ENCODE measurements around the gene DHX35.

DHX35 gene

DNA sequence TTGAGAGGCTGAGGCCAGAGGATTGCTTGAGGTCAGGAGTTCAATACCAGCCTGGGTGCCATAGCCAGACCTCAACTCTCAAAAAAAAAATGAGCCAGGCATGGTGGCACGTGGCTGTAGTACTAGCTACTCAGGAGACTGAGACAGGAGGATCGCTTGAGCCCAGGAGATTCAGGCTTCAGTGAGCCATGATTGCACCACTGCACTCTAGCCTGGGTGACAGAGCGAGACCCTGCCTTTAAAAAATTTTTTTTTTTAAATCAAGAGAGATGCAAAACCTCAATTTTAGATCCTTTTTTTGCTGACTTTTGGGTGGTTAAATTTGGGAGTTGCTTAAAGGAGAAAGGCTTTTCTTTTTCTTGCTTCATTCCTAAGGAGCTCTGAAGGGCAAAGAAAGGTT lies 70.9 kb downstream of the DHX35 start:
- no peak for DNase-seq

DNA sequence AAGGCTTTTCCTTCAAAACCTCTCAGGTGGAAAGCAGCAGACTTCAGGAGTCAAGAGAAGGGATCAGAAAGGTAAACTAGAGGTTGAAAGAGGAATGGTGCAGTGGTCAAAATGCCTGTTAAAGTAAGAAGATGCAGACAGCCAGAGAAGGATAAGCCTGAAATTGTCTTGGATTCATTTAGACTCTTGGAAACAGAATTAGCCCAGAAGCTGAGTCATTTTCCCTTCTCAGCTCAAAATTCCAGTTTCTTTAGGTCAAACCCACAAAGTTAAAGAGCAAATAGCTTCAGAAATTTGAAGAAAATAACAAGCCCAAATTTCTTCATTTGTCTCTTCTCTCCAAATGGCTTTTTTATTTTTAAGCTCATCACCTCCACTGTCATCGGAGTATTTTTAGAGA lies 73.9 kb downstream of the DHX35 start:
- peak; percentile 35 for DNase-seq

DNA sequence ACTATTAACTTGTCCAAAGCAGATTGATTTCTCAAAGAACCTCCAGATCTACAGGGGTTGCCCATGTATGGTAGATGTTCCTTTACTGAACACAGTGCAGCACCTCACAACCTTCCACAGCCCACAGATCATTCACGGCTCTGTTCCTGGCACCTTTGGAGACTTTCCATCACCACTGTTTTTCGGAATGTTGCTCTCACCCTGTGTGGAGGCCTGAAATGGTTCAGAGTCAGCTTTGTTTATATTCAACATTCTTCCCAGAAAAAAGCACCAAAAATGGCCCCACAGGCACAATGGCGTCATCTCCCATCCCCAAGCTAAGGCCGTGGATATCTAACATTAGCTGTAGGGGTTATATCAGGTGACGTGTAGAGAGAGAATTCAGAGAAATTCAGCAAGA lies 74.7 kb downstream of the DHX35 start:
- no peak for DNase-seq

DNA sequence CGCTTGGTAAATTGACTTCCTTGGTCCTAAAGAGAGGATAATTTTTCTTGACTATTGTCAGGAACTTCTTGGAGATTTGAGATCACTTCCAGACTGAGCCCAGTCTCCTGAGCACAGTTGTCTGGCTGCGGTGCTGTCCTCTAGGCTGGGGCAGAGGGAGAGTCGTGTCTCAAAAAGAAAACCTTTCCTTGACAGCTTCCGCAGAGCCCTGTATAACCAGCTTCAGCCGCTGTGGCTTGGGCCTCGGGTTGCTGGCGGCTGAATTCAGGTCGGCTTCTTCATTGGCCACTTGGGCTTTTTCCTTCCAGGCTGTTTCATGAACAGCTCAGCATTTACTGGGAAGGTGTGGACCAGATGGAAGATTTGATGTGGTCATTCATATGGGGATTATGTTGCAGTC lies 75.9 kb downstream of the DHX35 start:
- no peak for DNase-seq

DNA sequence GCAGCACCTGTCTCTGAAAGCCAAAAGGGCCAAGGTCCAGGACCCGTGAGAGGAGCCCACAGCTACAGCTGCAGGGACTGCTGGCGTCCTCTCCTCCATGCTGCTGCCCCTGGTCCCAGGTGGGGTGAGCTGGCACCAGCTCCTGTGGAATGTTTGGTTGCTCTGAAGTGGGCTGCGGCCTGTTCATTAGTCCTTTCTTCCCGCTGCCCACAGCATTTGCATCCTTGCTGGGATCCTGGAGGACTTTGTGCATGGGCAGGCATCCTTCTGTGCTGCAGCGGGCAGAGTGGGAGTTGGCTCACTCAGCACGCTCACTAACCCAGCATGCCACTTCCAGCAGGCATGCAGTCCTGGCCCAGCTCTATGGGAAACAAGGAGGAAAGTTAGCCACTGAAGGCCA lies 76.4 kb downstream of the DHX35 start:
- DNase-seq: no peak

DNA sequence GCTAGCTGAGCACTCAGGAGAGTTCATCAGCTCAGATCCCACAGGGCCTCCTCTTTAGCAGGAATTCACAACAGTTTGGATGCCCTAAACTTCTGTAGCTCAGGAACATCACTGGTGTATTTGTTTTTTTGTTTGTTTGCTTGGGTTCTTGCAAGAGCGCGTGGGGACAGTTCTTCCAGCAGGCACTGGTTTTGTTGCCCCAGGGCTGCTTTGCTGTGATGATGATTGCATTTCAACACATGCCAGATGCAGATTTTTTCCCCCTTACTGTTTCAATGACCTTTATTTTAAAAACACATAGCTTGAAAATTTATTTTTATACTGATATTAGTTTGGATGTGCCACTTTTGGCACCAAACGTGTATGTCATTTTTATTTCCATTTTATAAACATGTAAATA lies 77.1 kb downstream of the DHX35 start:
- DNase-seq: no peak

DNA sequence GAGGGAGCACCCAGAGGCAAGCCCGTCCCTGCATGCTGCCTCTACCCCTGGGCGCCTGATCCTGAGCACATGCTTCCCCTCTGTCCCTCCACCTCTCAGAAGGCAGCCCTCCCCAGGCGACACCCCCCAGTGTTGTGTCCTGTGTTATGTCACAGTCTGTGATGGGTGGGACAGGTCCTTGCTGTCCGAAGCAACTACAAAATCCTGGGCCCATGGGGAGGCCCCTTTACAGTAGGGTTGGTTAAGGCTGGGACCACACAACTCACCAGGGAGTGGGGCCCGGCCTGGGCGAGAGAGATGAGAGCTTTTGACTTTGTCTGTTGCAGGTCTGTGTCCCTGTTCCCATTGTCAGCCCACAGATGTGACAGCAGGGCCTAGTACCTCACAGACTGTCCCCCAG lies 78.0 kb downstream of the DHX35 start:
- DNase-seq: no peak

DNA sequence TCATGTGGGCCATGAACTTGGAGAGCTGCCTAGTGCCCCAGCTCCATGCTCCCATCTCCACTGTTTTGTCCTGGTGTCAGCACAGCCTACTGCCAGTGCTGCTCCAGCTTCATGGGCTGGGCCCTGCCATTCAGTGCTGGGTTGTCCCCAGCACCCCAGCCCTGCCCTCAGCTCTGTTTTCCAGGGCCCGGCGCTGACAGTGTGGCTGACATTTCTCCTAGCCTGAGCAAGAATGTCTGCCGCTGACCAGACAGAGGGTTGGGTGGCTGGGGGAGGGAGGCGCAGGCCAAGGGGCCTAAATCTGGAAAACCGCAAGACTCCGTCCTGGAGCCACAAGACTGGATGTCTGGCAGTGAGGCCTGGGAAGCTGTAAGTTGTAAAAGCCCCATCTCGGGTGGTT lies 78.9 kb downstream of the DHX35 start:
- no peak for DNase-seq

DNA sequence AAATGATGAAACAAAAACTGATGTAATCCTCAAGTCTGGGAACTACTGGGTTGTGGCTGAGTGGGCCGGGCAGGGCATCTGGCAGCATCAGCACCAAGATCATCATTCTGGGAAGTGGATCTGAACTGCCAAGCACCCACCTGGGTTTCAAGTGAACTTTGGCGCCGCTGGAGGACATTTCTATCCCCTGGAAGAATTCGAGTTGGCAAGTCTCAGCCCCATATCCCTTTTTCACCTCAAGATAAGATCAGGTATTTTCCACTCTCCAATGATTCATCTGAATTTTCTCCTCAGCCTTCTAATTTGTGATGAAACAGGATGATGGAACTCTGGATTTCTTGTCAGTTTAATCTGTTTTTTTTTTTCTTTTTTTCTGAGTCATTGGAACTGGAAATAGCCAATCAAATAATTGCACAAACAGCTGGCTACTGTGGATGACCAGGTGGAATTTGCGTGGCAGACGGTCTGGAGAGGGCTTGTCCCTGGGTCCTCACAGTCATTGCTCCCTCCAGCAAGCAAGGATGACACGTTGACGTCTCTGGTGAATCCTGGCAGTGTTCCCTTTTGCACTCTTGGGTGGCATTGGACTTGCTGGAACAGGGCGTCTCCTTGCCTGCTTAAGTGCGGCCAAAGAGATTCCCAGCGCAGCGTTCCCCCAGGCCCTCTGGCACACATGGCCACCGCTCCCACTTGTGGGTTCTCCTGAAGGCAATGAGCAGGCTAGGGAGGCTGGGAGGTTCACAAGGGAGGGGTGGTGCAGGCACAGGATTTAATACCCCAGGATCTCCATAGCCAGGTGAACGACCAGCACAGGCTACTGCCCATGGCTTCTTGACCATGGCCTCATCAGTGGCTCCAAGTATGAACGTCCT lies 80.4 kb downstream of the DHX35 start:
- DNase-seq: peak; percentile 53

DNA sequence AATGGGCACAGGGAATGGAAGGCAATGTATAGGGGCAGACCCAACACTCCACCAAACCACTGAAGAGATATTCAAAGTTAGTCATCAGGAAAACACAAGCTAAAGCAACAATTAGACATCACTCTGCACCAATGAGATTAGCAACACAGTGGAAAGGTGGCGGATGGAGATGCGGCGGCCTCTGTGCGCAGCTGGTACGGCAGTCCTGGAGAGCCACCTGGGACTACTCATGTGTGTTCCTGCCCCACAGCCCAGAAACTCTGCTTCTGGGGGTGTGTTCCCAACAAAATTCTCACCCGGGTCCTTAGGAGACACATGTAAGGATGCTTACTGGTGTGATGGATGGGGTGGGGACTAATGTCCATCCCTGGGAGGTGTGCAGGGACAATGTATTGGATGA lies 82.4 kb downstream of the DHX35 start:
- no peak for DNase-seq

DNA sequence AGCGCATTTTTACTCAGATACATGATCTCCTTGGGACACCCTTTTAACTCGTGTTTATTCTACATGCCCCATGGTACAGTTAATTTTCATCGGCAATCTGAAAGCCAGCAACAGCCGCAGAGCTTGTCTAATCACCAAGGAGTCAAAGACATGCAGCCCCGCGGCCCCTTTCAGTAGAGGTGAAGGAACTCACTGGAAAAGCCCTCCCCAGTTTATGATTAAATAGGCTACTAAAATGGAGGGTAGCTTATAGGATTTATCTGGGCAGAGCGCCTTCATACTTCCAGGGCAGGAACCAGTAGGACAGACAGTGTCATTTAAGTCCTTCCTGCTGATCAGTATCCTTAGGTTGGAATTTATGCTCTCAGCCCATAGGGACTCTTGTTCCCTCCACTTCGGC lies 83.5 kb downstream of the DHX35 start:
- DNase-seq: no peak

DNA sequence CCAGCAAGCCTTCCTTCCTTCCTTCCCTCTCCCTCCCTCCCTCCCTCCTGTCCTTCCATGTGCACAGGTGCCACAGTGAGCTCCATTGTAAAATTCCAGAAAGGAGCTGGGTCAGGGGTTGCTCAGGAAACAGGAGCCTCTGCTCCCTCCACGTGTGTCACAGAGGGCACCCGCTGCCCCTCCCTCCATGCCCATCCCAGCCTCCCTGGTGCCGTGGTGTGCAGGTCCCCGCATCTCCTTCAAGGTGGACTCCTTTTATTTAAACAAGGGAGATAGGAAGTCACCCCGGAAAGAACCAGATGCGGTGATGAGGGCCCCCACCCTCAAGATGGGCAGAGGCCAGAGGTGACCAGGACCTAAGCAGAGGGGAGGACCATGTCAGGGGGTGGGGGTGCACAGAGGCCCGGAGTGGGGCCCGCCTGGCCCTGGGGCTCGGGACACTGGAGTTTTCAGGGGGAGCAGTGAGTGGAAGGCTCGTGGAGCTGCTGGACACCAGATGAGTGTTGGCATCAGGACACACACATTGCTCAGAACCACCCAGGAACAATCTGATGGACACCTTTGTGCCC lies 85.4 kb downstream of the DHX35 start:
- DNase-seq: no peak

DNA sequence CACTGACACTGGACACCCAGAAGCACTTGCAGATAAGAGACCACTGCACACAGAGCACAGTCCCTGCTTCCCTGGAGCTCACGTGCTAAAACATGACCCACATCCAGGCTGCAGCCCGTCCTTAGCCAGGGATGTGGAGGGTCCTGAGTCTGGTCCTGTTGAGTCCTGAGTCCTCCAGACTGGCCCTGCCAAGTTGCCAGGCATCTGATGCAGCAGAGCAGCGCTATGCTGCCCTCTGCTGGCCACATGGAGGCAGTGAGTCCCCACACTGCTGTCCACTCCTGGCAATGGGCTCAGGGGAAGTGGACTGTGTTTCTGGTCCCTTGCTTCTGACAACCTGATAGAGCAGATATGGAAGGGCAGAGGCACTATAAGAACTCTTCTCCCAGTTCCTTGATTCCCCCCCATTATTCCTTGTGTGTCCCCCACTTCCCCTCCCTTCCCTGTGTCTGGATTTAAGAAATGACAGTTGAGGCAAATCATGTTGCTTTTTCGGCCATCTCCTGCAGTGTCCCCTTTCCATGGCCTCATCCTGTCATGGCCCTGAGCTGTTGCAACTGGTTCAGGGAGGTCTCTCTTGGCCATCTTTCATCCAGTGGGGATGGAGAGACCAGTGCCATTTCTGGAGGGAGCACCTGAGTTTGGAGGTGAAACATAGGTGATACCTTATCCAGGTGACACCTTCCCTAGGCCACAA lies 86.0 kb downstream of the DHX35 start:
- DNase-seq: peak; percentile 74

DNA sequence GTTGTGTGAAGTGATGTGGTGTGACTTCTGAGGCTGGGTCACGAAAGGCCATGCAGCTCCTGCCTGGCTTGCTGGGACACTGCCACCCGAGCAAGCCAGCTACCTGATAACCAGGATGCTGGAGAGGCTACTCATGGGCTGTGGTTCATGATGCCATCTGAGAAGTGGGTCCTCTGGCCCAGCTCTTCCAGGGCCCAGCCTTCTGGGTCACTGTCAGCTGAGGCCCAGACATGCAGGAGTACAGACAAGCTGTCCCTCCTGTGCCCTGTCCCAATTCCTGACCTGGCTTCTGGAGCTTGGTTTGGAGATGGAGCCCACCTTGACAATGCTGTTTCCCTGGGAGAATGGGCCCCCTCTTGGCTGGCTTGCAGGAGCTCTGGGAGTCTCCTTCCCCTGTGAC lies 87.0 kb downstream of the DHX35 start:
- DNase-seq: no peak

DNA sequence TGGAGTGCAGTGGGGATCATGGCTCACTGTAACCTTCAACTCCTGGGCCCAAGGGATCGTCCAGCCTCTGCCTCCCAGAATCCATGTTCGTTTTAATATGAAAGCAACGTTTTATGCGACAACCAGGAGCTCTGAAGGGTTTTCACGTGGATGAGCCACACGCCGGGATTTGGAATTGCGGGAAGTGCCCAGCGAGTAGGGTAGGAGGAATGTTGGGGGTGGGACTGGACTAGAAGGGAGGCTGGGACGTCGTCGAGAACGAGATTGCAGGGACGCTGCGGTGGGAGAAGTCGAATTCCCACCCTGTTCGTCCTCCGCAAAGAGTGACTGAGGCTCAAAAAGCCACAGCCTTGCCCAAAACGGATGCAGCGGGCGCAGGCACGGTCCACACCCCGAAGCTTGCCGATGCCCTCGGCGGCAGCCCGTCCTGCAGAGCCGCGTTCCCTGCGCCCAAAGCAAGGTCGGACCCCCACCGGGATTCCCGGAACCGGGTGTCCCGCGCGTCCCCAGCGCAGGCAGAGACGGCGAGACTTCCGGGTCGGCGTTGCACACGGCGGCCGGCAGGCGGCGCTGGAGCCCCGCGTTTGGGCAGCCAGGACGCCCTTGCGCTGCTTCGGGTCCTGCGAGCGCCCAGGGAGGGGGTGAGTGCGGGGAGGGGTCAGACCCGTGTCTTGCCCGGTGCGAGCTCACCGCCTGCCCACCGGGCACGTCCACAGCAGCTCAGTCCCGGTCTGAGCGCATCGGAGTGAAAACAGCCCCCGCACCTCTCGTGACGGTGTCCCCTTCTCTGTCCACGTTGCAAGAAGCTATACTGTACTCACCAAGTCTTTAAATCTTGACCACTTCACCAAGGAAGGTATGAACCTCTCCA lies 87.8 kb downstream of the DHX35 start:
- DNase-seq: peak; percentile 70

DNA sequence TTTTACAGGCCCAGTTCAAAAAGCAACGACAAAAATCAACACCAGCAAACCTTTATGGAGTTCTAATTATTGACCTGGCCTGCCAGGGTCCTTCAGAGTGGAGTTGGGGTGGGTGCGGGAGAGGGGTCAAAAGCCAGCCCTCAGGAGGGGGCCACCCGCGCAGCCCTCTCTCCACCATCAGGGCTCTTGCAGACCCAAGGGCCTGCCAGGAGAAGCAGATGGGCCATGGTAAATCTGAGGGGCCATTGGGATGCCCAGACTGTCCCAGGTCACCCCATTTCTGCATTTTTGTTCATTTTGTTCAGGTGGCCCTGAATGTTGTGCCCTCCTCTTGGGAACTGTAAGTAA lies 88.4 kb downstream of the DHX35 start:
- DNase-seq: no peak

DNA sequence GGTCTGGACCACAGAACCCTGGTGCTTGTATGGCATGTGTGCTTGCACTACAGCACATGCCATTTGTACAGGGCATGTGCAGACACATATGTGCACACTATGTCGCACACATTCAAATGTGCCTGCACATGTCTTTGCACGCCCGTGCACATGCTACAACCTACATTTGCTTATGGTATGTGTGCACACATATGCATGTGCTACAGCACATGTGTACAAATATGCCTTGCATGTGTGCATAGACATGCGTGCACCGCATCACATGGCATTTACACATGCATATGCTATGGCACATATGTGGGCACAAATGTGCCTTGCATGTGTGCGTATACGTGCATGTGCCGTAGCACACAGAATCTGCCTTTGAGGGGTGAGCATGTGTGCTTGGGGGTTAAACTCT lies 90.5 kb downstream of the DHX35 start:
- no peak for DNase-seq

DNA sequence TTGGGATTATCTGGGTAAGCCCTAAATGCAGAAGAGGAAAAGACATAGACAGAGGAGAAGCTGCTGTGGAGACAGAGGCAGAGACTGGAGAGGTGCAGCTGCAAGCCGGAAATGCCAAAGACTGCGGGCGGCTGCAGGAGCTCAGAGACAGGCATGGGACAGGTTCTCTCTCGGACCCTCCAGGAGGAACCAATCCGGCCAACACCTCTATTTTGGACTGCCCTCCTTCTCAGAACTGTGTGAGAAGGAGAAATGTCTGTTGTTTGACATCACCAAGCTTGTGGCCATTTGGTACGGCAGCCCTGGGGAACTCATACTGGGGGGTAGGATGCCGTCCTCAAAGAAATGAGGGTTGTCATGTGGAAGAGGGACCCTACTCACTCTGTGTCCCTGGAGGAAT lies 95.0 kb downstream of the DHX35 start:
- DNase-seq: no peak

DNA sequence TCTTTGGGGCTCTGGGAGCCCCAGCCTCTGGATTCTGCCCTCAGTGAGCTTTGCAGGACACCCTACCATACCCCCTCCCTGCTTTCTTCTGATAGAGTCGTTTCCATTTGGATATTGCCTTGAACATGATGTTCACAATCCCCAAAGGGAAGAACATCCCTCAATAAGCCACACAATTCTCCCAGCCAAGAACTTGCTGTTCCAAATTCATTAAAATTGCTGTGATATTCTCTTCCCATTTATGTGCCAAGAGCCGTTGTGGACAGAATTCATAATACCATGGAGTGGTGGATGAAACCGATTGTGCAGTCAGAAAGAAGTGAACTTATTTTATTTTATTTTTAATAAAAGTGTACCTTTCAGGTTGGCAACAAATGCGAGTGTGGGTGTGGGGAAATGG lies 95.8 kb downstream of the DHX35 start:
- DNase-seq: no peak

DNA sequence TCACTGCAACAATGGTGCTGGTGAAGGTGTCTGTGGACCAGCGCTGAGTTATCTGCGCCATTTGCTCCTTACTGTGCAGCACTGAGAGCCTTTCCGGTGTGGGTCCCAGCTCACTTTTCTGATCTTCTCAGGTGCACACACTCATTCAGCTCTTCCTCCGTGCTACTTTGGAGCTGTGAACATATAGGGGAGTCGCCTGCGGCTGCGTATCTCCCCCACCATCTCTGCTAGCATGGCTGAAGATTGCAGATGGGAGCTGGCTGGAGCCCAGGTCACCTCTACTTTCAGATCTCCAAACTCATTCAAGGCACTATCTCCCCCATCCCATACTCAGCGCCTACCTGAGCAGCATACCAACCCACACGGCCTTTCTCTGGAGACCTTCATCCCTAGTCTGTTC lies 96.9 kb downstream of the DHX35 start:
- no peak for DNase-seq

DNA sequence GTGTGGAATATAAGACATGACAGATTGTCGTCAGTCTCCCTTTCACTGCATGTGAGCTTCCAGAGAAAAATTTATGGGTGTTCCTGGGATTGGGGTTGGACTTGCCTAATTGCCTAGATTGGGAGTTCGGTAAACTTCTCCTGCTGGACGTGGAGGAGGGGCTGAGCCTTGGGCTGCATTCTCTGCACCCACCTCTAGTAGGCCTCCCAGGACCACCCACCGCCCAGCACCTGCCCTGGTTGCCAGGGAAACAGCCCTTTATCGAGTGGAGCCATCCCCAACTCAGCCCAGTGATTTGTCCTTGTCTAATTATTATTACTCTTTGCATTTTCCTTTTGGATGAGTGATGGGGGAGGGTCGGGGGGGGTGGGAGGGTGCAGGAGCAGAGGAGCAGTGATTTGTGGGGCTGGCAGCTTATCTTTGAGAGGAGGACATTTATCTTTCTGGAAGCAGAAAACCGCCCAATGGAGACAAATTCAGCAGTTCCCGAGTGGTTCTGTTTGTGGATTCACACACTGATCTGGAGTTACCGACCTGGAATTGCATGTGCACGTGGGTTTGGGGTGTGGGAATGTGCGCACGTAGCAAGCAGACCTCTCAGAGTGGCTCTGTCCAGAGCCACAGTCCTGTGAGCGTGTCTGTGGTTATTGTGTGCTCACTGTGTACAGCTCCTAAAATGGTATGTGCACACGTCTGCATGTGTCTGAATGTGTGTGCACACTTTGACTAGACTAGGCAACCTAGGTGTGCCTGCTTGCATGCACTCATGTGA lies 104.5 kb downstream of the DHX35 start:
- DNase-seq: no peak

DNA sequence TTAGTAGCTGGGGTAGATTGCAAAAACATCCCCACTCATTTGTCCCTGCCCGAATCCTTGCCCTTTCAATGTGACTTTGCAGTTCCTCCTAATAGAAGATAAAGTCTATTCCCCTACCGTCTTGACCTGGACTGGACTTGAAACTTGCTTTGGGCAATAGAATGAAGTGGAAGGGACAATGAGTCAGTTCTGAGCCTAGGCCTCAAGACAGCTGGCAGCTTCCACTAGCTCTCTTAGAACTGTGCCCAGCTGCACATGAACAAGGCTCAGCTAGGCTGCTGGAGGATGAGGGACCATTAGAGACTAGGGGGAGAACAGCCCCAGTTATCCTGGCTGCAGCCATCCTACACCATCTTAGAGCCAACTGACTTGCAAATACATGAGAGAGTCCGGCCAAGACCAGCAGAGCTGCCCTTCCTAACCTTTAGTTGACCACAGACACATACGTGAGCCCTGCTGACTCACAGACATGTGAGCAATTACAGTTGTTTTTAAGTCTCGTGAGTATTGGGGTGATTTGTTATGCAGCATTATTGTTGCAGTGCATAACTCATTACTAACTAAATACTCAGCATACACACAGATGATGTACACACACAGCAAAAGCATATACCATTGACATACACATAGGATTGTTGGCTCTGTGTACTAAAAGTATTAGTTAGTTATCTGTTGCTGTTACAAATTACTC lies 105.5 kb downstream of the DHX35 start:
- DNase-seq: no peak

Data from fibroblast of upper back skin (primary cell).